HEK293 (cell line): ENCODE measurements around the gene GEMIN7.

Experiments used
- CTCF ChIA-PET: fragments of 350-600 bp; formaldehyde crosslinking; extraction: SDS; loops from one replicate; lab custom pipeline; 2021; ENCODE audit warnings: antibody characterized with exemption; lab: Yijun Ruan, JAX
- POLR2A ChIA-PET: fragments of 300-600 bp; formaldehyde crosslinking; extraction: SDS; loops from one replicate; lab custom pipeline; 2020; ENCODE audit warnings: antibody characterized with exemption, inconsistent platforms; lab: Yijun Ruan, JAX
- H3K27ac ChIP-seq: fragments of 200-500 bp; sonication (Bioruptor generic); 2 replicates; pipeline ENCODE4 v1.5.1; 2014; ENCODE audit warnings: low read depth, low read length, control low read depth, inconsistent platforms; ENCODE audit errors: extremely low read depth
- H3K36me3 ChIP-seq, 2 experiments: fragments of 200-500 bp in 1 of 2; sonication (Bioruptor generic) in 1 of 2; 1 replicate in 1 of 2; 2 replicates in 1 of 2; pipeline ENCODE4 v1.5.1; 2014 to 2017; ENCODE audit warnings: inconsistent platforms in 2 of 2, low read length in 2 of 2; ENCODE audit not compliant: control insufficient read depth in 2 of 2, insufficient read depth in 1 of 2
- H3K4me1 ChIP-seq: fragments of 200-500 bp; sonication (Bioruptor generic); 2 replicates; pipeline ENCODE4 v1.5.1; 2014; ENCODE audit warnings: mild to moderate bottlenecking, low read length, inconsistent platforms; ENCODE audit not compliant: control insufficient read depth, insufficient read depth
- H3K4me3 ChIP-seq: 2 replicates; pipeline ENCODE4 v1.5.1; 2011; ENCODE audit warnings: low read depth, mild to moderate bottlenecking, control low read depth, low read length, moderate library complexity
- H3K9me3 ChIP-seq: fragments of 200-500 bp; sonication (Bioruptor generic); 2 replicates; pipeline ENCODE4 v1.5.1; 2014; ENCODE audit warnings: low read depth, low read length, inconsistent platforms; ENCODE audit not compliant: control insufficient read depth, insufficient read depth
- HIC1 ChIP-seq: fragments of 450-650 bp; formaldehyde crosslinking; IDR thresholded peaks from 2 replicates; pipeline ENCODE4 v1.5.1; 2016; ENCODE audit warnings: missing biosample characterization, missing genetic modification characterization
- HOXA7 ChIP-seq: sonication (generic); formaldehyde crosslinking; IDR thresholded peaks from 2 replicates; pipeline ENCODE4 v1.8.1; 2022; ENCODE audit warnings: missing genetic modification reagents, borderline replicate concordance
- KLF8 ChIP-seq: fragments of 450-650 bp; formaldehyde crosslinking; IDR thresholded peaks from 2 replicates; pipeline ENCODE4 v1.5.1; 2016; ENCODE audit warnings: missing biosample characterization, missing genetic modification characterization
- WT1 ChIP-seq: fragments of 450-650 bp; formaldehyde crosslinking; IDR thresholded peaks from 2 replicates; pipeline ENCODE4 v1.5.1; 2016; ENCODE audit warnings: missing biosample characterization, missing genetic modification characterization
- ZBTB20 ChIP-seq: fragments of 450-650 bp; formaldehyde crosslinking; IDR thresholded peaks from 2 replicates; pipeline ENCODE4 v1.5.1; 2016; ENCODE audit warnings: missing biosample characterization, missing genetic modification characterization
- ZFP41 ChIP-seq: fragments of 450-650 bp; formaldehyde crosslinking; IDR thresholded peaks from 2 replicates; pipeline ENCODE4 v1.5.1; 2016; ENCODE audit warnings: missing biosample characterization, missing genetic modification characterization, borderline replicate concordance
- ZFP69B ChIP-seq: fragments of 450-650 bp; formaldehyde crosslinking; IDR thresholded peaks from 2 replicates; pipeline ENCODE4 v1.5.1; 2016; ENCODE audit warnings: missing biosample characterization, missing genetic modification characterization
- ZIC2 ChIP-seq: fragments of 450-650 bp; formaldehyde crosslinking; IDR thresholded peaks from 2 replicates; pipeline ENCODE4 v1.5.1; 2016; ENCODE audit warnings: missing biosample characterization, missing genetic modification characterization
- ZNF114 ChIP-seq: fragments of 450-650 bp; formaldehyde crosslinking; IDR thresholded peaks from 2 replicates; pipeline ENCODE4 v1.5.0; 2017; ENCODE audit warnings: missing biosample characterization, missing genetic modification characterization
- ZNF138 ChIP-seq: fragments of 450-650 bp; formaldehyde crosslinking; IDR thresholded peaks from 2 replicates; pipeline ENCODE4 v1.5.1; 2016; ENCODE audit warnings: missing biosample characterization, missing genetic modification characterization, borderline replicate concordance
- ZNF248 ChIP-seq: fragments of 450-650 bp; formaldehyde crosslinking; IDR thresholded peaks from 2 replicates; pipeline ENCODE4 v1.5.1; 2017; ENCODE audit warnings: missing biosample characterization, missing genetic modification characterization
- ZNF302 ChIP-seq: fragments of 450-650 bp; formaldehyde crosslinking; IDR thresholded peaks from 2 replicates; pipeline ENCODE4 v1.5.1; 2016; ENCODE audit warnings: missing biosample characterization, missing genetic modification characterization, low read depth
- ZNF350 ChIP-seq: fragments of 450-650 bp; formaldehyde crosslinking; IDR thresholded peaks from 2 replicates; pipeline ENCODE4 v1.5.0; 2017; ENCODE audit warnings: missing biosample characterization, mild to moderate bottlenecking, missing genetic modification characterization
- ZNF362 ChIP-seq: fragments of 450-650 bp; formaldehyde crosslinking; IDR thresholded peaks from 2 replicates; pipeline ENCODE4 v1.5.1; 2016; ENCODE audit warnings: missing biosample characterization, missing genetic modification characterization
- ZNF394 ChIP-seq: fragments of 450-650 bp; formaldehyde crosslinking; IDR thresholded peaks from 2 replicates; pipeline ENCODE4 v1.5.1; 2016; ENCODE audit warnings: missing biosample characterization, missing genetic modification characterization, mild to moderate bottlenecking, moderate library complexity, borderline replicate concordance
- ZNF449 ChIP-seq: fragments of 450-650 bp; formaldehyde crosslinking; IDR thresholded peaks from 2 replicates; pipeline ENCODE4 v1.5.1; 2017; ENCODE audit warnings: missing biosample characterization, mild to moderate bottlenecking, missing genetic modification characterization, moderate library complexity
- ZNF488 ChIP-seq: fragments of 450-650 bp; formaldehyde crosslinking; IDR thresholded peaks from 2 replicates; pipeline ENCODE4 v1.5.1; 2016; ENCODE audit warnings: missing biosample characterization, missing genetic modification characterization
- ZNF530 ChIP-seq: fragments of 450-650 bp; formaldehyde crosslinking; IDR thresholded peaks from 2 replicates; pipeline ENCODE4 v1.5.1; 2016; ENCODE audit warnings: low read depth, missing biosample characterization, missing genetic modification characterization
- ZNF549 ChIP-seq: fragments of 450-650 bp; IDR thresholded peaks from 2 replicates; pipeline ENCODE4 v1.5.1; 2018; ENCODE audit warnings: missing biosample characterization, missing genetic modification characterization, mild to moderate bottlenecking, inconsistent platforms, moderate library complexity
- ZNF558 ChIP-seq: fragments of 450-650 bp; formaldehyde crosslinking; IDR thresholded peaks from 2 replicates; pipeline ENCODE4 v1.5.1; 2016; ENCODE audit warnings: missing biosample characterization, missing genetic modification characterization
- ZNF571 ChIP-seq: fragments of 450-650 bp; formaldehyde crosslinking; IDR thresholded peaks from 2 replicates; pipeline ENCODE4 v1.5.0; 2017; ENCODE audit warnings: missing biosample characterization, missing genetic modification characterization
- ZNF585B ChIP-seq: fragments of 450-650 bp; formaldehyde crosslinking; IDR thresholded peaks from 2 replicates; pipeline ENCODE4 v1.5.1; 2016; ENCODE audit warnings: missing biosample characterization, missing genetic modification characterization
- ZNF610 ChIP-seq: fragments of 450-650 bp; formaldehyde crosslinking; IDR thresholded peaks from 2 replicates; pipeline ENCODE4 v1.5.1; 2016; ENCODE audit warnings: missing biosample characterization, missing genetic modification characterization, borderline replicate concordance
- ZNF624 ChIP-seq: fragments of 450-650 bp; formaldehyde crosslinking; IDR thresholded peaks from 2 replicates; pipeline ENCODE4 v1.5.1; 2017; ENCODE audit warnings: missing biosample characterization, missing genetic modification characterization
- ZNF645 ChIP-seq: fragments of 450-650 bp; formaldehyde crosslinking; IDR thresholded peaks from 2 replicates; pipeline ENCODE4; 2016; ENCODE audit warnings: missing biosample characterization, missing genetic modification characterization
- ZNF654 ChIP-seq: fragments of 450-650 bp; formaldehyde crosslinking; IDR thresholded peaks from 2 replicates; pipeline ENCODE4 v1.5.1; 2016; ENCODE audit warnings: low read depth, missing biosample characterization, missing genetic modification characterization
- ZNF664 ChIP-seq: fragments of 450-650 bp; formaldehyde crosslinking; IDR thresholded peaks from 2 replicates; pipeline ENCODE4 v1.5.1; 2016; ENCODE audit warnings: missing biosample characterization, missing genetic modification characterization
- ZNF677 ChIP-seq: fragments of 450-650 bp; IDR thresholded peaks from 2 replicates; pipeline ENCODE4 v1.5.0; 2018; ENCODE audit warnings: missing biosample characterization, mild to moderate bottlenecking, missing genetic modification characterization, moderate library complexity
- ZSCAN23 ChIP-seq: fragments of 450-650 bp; formaldehyde crosslinking; IDR thresholded peaks from 2 replicates; pipeline ENCODE4 v1.5.1; 2016; ENCODE audit warnings: missing biosample characterization, missing genetic modification characterization
- ZSCAN4 ChIP-seq: fragments of 450-650 bp; formaldehyde crosslinking; IDR thresholded peaks from 2 replicates; pipeline ENCODE4 v1.5.1; 2017; ENCODE audit warnings: missing biosample characterization, missing genetic modification characterization
- ZXDB ChIP-seq: fragments of 450-650 bp; formaldehyde crosslinking; IDR thresholded peaks from 2 replicates; pipeline ENCODE4 v1.5.1; 2016; ENCODE audit warnings: missing biosample characterization, missing genetic modification characterization

Gene GEMIN7

GRCh38 chr19:45059258-45059965, 19.6 kb upstream of the GEMIN7 start (continued):
- TF ChIP-seq ZFP41 (tag by site-specific recombination) (no peak), HOXA7 (CRISPR knock-in tag) (no peak), ZNF664 (no peak), ZNF624 (tag by site-specific recombination) (no peak), ZNF138 (tag by site-specific recombination) (no peak), ZSCAN23 (tag by site-specific recombination) (no peak), ZNF449 (tag by site-specific recombination) (no peak), ZNF654 (peak; percentile 72), ZNF362 (tag by site-specific recombination) (no peak), ZNF394 (tag by site-specific recombination) (no peak), ZBTB20 (tag by site-specific recombination) (no peak), ZXDB (tag by site-specific recombination) (0 out of 2 replicates have a peak, but pooled peaks have one; percentile 16), ZNF645 (tag by site-specific recombination) (no peak), ZNF248 (no peak), ZNF488 (no peak), ZNF302 (tag by site-specific recombination) (no peak), HIC1 (tag by site-specific recombination) (no peak), ZFP69B (tag by site-specific recombination) (peak; percentile 94), KLF8 (tag by site-specific recombination) (peak; percentile 19; the same call in 1 of the 2 replicates), ZNF677 (tag by site-specific recombination) (no peak), ZNF350 (tag by site-specific recombination) (no peak)

GRCh38 chr19:45061965-45062364, 17.1 kb upstream of the GEMIN7 start:
- no peaks in the 10 kb centered on the region for H3K9me3 ChIP-seq
- peaks cover 81 to 90% of the 10 kb centered on the region in 2 experiments for H3K36me3 ChIP-seq
- no peaks in the 10 kb centered on the region for H3K4me1 ChIP-seq
- H3K27ac ChIP-seq: no peak overlapping the region
- ChIA-PET CTCF (interaction anchor here (1.3 to 3.9 kb wide), 3 partner anchors 13 to 73 kb away, joined by 7 to 65 read pairs (median 20); partner anchors contain the start of gene CLASRP), POLR2A (no interaction called here)
- no peak overlapping the region for H3K4me3 ChIP-seq
- TF ChIP-seq ZNF610: no peak
- no peak for TF ChIP-seq ZIC2 (tag by site-specific recombination)
- no peak for TF ChIP-seq WT1 (tag by site-specific recombination)
- TF ChIP-seq ZNF549 (tag by site-specific recombination): no peak
- no peak for TF ChIP-seq ZNF571
- no peak for TF ChIP-seq ZNF114 (tag by site-specific recombination)
- no peak for TF ChIP-seq ZNF530 (tag by site-specific recombination)
- TF ChIP-seq ZNF585B (tag by site-specific recombination): no peak
- no peak for TF ChIP-seq ZNF654
- TF ChIP-seq ZNF558: no peak
- TF ChIP-seq ZSCAN4 (tag by site-specific recombination): no peak
